NOMO-1 (cell line): ENCODE results near the gene ZNF584.

Experiments used
- DNase-seq, 2 experiments: peaks; one replicate each; lab custom pipeline; 2025; ENCODE audit not compliant: unreplicated experiment in 2 of 2; lab: John Stamatoyannopoulos, UW

ZNF584 gene

GRCh38 chr19:58460039-58460438, 51.6 kb downstream of the ZNF584 start:
- DNase-seq, result no peak

DNA sequence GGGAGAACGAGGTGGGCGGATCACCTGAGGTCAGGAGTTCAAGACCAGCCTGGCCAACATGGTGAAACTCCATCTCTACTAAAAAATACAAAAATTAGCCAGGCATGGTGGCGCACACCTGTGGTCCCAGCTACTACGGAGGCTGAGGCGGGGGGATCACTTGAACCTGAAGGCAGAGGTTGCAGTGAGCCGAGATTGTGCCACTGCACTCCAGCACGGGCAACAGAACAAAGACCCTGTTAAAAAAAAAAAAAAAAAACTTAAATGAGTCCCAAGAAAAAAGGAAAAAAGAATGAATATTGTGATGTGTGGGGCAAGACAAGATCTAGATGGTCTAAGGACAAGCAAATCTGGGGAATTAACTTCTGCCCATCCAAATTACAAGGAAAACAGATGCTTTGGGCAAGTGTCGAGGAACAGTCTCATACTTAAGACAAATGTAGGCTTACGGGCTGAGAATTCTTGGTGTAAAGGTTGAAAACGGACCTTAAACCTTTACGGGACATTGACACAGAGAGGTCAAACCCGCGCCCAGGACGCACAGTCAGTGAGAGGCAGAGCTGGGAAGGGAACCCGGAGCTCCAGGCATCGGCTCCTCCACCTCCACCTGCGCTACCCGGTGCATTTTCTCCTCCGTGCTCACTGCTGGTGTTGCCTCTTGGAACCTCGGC, 57.8 kb downstream of the ZNF584 start:
- DNase-seq, result no peak

- peak; percentile 92 to 96 for DNase-seq
Measured at GRCh38 chr19:58466760-58467589, 58.5 kb downstream of the ZNF584 start, which contains the start of gene ZNF324. Gene ZNF324 (plus strand): TSS chr19:58467080. CDS start chr19:58469186, 2,106 bp downstream.
